Stimulated activated CD8-positive, alpha-beta memory T cell treated with anti-CD3 and anti-CD28 coated beads, Interleukin-15, amount 100 ng/mL, for 4 hours (primary cell): ENCODE measurements around the gene ODF2L.

Experiments
- DNase-seq, 2 donors: peaks; one replicate each; pipeline ENCODE4 v3.0.0-alpha.2; 2020; ENCODE audit warnings: low read depth in 2 of 2

Gene ODF2L

GRCh38 chr1:86317926-86318325, 78.2 kb downstream of the ODF2L start:
- no peak for DNase-seq

DNA sequence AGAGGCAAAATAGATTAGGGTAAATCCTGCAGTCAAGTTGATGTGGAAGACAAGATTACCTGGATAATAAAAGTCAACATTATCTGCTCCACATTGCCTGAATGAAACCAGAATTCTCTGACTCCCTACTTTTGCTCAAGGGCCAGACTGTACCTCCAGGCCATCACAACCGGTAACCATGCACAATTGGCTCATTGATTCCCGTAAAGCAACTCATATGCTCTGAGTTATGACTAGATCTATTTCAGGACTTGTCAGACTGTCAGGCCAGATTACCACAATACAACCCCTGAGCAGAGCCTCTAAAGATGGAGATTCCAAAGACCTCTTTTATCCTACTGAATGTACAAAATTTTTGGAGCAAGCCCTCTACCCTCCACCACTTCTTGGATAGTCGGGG, 90.4 kb downstream of the ODF2L start:
- DNase-seq, result no peak

- DNase-seq, result no peak
Observed at GRCh38 chr1:86303041-86303690, 93.0 kb downstream of the ODF2L start.
